T-helper 2 cell (primary cell): ENCODE results near the gene SHTN1.

ENCODE experiments used
- DNase-seq, 5 experiments: peaks; one replicate each; pipeline versions ENCODE4 v3.0.0 to v3.0.0-alpha.2; 2012 to 2022
- total RNA-seq, 2 donors: gene quantifications; one replicate each; lab custom pipeline; 2026; lab: John Stamatoyannopoulos, UW

Gene SHTN1, protein sequence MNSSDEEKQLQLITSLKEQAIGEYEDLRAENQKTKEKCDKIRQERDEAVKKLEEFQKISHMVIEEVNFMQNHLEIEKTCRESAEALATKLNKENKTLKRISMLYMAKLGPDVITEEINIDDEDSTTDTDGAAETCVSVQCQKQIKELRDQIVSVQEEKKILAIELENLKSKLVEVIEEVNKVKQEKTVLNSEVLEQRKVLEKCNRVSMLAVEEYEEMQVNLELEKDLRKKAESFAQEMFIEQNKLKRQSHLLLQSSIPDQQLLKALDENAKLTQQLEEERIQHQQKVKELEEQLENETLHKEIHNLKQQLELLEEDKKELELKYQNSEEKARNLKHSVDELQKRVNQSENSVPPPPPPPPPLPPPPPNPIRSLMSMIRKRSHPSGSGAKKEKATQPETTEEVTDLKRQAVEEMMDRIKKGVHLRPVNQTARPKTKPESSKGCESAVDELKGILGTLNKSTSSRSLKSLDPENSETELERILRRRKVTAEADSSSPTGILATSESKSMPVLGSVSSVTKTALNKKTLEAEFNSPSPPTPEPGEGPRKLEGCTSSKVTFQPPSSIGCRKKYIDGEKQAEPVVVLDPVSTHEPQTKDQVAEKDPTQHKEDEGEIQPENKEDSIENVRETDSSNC
- total RNA-seq: 0.94 to 2.2 reads per million in 2 donors

DNA sequence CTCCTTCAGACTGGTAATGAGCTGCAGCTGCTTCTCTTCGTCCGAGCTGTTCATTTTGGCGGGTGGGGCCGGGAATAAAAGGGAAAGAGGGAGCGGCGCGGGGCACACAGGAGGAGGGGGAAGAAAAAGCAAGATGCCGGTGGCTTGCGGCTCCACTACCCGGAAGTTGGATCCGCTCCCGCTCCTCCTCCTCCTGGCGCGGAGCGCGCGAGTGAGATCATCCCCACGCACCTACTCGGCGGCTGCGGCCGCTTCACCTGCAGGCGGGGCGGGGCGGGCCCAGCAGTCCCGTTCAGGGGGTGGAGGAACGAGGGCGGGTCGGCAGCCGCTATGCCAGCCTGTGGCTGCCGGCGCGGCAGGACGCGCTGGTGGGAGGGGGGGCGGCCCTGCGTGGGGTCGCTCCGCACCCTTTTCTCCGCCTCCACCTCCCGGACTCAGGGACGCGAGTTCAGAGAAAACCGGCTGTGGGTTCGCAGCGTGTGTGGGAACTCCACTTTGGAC, at the start of gene SHTN1:
SHTN1 (minus strand) TSS at position 162 of the 501 bp plus-strand sequence; CDS start at position 54, 108 bp downstream.
- DNase-seq: peak in 3 of 5 experiments; percentile 10 to 30 (median 19)

DNA sequence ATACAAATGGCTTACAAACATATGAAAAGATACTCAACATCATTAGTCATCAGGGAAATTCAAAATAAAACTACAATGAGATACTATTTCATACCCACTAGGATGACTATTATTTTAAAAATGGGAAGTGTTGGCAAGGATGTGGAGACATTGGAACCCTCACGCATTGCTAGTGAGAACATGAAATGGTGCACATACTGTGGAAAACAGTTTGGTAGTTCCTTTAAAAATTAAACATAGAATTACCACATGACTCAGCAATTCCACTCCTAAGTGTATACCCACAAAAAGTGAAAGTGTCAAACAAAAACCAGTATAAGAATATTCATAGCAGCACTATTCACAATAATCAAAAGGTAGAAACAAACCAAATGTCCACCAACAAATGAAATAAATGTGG, 48.5 kb upstream of the SHTN1 start:
- DNase-seq: no peak

DNA sequence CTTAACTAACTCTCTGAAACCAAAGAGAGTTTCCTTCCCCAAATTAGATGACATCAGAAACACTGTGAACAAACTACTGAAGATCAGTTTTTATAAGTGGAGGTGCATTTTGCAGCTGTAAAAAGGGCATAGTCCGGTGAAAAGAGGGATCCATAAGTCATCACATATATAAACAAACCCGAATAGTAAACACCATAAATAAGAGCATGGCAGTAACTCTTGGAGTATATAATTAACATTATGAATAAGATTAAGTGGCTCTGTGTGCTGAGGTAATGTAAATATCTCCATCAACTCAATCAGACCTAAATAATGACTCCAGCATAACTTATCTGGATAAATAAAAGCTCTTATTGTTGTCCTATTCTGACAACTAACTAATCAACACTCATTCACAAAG, 43.0 kb upstream of the SHTN1 start:
- no peak for DNase-seq

DNA sequence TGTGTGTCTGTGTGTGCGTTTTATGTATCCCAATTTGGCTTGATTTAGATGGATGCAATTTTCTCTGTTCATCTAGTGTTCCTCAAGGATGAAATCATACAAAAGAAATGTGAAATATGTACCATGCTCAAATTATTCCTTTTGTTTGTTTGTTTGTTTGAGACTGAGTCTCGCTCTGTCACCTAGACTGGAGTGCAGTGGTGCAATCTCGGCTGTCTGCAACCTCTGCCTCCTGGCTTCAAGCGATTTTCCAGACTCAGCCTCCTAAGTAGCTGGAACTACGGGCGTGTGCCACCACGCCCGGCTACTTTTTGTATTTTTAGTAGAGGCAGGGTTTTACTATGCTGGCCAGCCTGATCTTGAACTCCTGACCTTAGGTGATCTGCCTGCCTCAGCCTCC, 11.3 kb upstream of the SHTN1 start:
- no peak for DNase-seq

DNA sequence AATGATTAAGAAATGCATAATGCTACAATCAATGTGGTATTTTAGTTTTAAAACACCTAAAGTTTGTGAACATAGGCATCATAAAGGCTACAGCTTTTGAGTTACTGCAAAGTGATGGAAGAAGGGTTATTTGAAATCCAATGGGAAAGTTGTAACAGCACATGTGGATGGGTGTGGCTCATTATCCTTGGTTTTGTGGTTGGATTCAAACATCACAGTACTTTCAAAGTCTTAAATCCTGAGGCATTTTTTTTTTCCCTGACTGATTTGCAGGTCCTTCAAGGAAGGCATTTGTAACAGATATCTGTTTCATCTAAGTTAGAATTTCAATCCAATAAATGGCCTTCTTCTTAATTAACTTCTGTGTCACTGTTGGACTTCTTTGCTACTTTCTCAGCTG, 9.8 kb upstream of the SHTN1 start:
- DNase-seq: no peak

DNA sequence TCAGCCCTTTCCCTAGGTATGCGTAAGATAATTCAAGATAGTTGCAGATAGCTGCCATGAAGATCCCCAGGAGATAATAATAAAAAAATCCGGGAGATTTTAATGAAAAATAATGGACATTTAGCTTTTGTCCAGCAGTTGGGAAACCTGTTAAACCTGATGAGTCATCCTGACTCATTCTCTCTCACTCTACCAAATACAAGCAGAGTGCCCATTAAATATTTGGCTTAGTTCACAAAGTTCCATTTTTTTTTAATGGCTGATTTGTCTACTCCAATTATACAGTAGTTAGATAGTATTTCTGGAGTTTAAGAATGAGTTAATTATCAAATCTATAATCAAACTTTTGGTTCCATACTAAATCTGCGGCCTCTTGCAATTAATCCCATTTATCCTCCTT, 2.1 kb upstream of the SHTN1 start:
- no peak for DNase-seq

DNA sequence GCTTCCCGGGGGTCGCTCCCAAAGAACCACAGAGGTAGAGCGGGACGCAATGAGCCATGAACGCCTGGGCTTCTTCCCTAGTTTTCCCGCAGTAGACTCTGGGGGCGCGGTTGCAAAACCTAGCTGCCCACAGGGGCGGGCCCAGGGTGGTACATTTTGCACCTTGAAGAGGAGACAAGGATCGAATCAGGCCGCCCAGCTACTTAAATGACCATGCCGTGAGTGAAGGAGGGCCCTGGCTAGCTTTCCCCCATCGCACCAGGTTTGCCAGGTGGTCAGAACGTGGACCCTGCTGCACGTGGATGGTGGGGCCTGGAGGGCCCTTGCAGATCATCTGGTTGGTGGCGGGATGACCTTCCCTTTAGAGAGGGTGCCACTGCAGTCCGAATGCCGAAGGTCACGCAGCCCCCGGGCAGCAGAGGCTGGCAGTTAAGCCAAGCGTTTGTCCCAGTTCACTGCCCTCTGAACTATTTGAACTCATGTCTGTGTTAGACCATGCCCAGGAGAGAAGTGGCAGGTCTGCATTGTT, 604 bp upstream of the SHTN1 start:
- no peak for DNase-seq

DNA sequence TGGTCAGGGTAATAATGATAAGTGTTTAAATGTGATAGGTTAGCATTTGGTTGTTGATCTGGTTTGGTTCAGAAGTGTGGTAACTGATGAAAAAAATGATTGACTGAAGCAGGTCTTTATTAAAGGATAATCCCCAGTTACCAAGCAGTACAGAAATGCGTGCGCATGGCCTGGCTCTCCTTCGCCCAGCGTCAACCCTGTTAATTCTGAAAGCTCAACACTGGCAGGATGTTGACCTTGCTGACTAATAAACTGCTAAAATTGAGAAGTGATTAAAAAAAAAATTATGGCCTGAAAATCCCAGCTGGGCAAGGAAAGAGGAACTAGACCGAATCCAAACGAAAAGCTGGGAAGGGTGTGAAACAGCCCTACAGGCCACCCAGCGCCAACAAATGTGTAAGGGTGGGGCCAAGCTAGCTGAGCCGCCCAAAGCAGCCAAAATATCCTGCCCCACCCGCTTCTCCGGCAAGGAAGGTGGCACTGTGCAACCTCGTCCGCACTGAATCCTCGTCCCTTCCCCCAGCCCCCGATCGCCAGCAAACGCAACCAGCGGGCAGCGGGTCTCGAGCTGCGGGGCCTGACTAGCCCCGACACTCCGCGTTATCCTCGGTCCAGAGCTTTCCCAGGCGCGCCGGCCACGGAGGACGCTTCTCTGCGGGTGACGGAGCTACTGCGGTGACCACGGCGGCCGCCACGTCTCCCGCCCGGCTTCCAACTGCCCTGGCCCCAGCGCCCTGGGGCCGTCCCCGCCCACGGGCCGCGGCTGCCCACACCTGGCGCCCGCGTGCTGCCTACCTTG, 561 bp downstream of the SHTN1 start:
- DNase-seq: peak in 1 of 5 experiments; percentile 1

DNA sequence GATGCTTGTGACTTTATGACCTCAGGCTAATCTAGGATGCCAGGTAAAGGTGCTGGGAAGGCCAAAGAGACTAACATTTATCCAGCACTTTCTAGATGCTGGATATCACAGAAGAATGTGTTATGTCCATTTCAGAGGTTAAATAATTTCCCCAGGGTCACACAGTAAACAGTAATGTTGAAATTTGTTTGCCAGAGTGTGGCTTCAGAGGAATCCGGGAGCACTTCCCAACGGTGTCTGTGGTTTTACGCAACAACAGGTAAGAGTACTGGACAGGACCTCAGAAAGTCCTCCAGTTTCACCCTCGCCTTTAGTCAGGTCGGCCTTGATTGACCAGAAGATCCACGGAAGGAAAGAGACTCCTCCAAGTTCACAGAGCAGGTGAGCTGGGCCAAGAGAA, 1.7 kb downstream of the SHTN1 start:
- DNase-seq: no peak

DNA sequence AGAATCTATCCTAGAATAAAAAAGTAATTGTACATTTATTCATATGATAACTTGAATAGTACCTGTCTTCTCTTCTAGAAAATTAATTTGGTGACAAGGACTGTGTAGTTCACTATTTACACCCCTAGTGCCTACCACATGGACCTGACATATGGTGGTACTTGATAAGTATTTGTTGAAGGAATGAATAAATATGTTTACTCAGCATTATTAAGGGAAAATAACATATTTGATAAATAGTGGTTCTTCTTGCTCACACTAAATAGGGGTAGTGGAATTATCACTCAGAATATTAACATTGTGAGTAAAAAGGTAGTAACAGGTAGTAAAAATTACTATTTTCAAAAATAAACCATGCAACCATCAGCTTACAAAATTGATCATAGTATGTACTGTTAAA, 2.8 kb downstream of the SHTN1 start:
- no peak for DNase-seq

DNA sequence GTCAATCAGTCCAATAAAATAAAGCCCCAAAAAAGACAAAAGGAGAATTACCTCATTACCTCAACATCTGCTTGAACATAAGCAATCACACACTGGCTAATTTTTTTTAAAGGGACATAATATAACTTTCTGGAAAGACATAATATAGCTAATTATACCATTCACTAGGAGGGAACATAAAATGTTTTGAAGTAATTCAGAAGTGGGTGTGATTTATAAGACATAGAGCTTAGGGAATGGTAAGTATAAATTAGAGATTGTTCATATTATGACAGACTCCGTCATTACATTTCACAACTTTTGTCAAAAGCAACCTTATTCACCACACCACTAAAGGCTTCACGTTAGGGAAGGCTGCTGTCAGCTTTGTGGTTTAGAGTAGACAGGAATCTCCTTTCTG, 3.8 kb downstream of the SHTN1 start:
- no peak for DNase-seq

DNA sequence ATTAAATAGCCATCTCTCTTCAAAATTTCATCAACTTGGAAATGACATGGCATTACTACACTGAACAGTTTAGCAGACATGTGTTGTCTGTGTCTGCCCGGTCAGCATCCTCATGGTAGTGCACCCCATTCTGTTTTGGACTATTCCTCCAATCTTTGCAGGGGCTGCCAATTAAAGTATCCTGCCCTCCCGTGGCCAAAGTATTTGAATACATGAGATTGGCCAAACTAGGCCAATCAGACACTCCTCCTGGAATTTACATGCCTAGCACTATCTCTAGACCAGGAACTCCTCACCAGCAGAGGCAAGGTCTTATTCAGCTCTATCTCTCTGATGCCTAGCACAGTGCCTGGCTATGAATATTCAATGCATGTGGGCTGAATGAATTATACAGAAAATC, 4.4 kb downstream of the SHTN1 start:
- DNase-seq: no peak

DNA sequence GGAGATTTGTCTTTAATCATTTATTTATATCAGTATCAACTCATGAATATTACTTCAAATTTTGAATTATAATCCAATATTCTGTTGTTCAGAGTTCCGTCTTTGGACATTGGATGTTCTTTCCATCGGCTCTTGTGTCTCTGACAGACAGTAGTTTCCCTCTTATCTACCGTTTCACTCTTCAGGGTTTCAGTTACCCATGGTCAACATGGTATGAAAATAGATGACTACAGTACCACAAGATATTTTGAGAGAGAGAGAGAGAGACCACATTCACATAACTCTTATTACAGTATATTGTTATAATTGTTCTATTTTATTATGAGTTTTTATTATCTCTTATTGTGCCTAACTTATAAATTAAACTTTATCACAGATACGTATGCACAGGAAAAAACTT, 6.8 kb downstream of the SHTN1 start:
- DNase-seq: no peak

DNA sequence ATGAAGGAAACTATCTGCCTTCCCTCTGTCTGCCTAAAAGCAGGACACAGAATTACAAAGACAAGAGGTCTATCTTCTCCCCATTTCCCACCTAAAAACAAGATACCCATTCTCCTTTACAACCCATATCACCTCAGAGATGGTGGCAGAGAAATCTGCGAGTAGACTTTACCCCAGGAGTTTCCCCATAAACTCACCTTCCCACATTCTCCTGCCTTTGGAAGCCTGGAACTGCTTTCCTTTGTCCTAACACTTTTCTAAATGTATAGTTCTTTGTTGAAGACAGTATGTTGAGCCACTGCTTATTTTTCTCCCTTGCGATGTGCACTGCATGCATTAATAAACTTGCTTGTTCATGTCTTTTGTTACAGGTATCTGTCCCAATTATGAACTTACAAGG, 8.0 kb downstream of the SHTN1 start:
- no peak for DNase-seq

DNA sequence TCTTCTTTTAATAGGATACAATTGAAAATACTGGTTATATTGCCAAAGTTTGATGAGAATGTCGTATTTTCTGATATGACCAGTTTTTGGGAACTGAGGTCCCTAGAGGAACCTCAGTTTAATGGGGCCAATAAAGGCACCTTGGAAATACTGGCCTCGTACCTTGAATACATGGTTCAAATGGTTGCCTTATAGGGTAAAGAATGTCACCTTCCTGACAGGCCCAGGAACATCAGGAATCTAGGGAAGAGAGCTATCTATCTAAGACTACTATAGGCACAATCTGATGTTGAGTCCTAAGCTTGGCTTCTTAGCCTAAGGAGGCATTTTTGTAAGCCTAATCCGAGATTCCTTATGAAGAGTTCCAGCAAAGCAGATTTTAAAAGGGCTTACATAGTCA, 9.3 kb downstream of the SHTN1 start:
- no peak for DNase-seq

DNA sequence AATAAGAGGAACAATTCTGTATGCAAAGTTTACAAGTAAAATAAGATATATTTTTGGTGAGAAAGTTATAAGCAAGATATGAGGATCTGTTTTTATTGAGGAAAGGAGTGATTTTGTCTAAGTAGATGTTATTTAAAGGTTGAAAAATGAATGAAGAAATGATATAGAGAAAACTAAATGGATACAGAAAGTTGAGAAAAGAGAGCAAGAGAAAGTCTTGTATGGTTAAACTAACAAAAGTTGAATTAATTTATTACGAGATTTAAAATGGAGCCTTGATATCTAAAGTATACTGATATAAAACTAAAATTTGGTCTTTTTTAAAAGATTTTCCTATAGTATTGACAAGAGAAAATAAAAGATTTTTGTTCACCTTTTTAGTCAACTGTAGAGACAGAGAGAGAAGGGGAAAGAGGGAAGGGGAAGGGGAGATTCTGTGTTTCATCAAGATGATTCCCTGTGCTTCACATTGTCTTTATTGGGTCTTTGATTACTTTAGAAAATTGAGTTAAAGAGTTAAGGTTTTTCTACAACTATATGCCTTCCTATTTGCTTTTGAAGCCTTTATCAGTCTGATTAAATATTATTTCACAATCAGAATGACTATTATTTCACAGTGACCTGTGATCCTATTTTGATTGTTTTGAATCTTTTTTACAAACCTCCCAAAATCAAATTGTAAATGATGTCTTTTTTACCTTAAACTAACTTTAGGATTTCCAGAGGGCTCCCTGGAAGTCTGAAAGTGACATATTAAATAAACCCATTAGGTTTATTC, 10.7 kb downstream of the SHTN1 start:
- DNase-seq: no peak

DNA sequence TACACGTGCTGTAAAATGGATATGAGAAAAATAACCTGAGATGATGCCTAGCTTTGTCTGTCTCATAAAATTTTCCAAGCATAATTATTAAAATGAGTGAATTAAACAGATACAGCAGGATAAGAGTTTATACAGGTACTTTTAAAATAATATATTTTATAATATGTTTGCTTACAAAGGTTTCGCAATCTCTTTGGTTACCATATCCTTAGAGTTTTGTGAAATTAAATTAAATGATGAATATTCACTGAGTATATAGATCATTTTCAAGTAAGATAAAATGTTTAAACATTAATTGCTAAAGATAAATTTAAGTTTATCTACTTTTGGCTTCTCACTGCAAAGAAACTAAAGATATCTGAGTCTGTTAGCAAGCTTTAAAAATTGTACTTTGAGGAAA, 11.4 kb downstream of the SHTN1 start:
- DNase-seq: no peak

DNA sequence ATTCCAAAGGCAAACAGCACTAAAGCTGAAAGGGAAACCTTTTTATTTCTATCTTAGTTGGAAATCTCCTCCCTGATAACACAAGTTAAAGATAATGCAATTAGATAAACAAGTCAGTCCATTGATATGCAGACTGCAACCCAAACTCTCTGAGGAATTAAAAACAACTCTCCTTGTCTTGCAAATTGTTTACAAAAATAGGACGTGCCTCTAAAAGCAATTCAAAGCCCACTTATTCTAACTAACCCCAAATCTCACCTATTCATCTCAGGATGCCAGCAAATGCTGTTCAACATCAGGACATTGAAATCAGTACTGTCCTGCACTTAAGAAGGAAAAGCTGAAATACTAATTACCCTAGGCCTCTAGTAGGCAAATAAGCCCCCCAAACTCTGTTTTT, 12.8 kb downstream of the SHTN1 start:
- no peak for DNase-seq

DNA sequence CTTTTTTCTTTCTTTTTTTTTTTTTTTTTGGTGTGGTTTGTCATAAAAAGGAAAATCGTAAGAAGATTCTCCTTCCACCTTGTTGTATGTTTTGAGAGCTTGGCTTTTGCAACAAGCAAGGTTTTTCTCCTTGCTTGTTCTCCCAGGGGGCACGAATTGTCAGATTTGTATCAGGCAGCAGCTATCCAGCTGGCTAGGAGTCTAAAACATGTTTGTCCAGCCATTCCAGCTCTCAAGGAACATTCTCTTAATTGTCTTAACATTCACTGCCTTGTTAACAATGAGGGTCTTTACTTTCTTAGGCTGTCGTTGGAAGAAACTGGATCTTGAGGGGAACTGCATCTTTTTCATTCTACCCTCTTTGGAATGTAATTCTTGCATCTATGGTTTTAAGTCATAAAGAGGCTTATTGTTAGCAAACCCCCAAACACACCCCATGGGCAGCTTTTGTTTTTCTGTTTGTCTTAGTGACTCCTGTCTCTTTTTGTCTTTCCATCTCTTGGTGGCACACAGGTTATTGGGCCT, 14.6 kb downstream of the SHTN1 start:
- no peak for DNase-seq

DNA sequence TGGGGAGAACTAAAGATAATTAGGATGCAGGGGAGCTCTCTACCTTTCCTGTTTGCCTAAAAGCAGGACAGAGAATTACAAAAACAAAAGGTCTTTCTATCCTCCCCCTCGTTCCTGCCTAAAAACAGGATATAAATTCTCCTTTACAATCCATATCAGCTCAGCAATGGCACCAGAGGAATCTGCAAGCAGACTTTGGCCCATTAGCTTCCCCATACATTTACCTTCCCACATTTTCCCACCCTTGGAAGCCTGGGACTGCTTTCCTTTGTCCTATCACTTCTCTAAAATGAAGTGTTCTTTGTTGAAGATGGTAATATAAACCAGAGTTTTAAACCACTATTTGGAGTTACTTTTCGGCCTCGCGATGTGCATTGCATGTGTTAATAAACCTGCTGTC, 15.5 kb downstream of the SHTN1 start:
- no peak for DNase-seq

DNA sequence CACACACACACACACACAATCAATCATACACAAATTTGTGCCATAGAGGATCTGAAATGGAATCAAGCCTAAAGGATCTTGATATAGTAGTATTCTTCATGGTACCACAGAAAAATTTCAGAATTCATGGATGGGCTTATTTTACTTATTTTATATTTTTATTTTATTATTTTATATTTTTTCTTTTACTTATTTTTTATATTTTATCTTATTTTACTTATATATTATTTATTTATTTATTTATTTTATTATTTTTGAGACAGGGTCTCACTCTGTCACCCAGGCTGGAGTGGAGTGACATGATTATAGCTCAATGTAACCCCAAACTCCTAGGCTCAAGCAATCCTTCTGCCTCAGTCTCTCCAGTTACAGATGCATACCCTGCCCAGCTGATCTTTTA, 16.7 kb downstream of the SHTN1 start:
- DNase-seq: no peak

DNA sequence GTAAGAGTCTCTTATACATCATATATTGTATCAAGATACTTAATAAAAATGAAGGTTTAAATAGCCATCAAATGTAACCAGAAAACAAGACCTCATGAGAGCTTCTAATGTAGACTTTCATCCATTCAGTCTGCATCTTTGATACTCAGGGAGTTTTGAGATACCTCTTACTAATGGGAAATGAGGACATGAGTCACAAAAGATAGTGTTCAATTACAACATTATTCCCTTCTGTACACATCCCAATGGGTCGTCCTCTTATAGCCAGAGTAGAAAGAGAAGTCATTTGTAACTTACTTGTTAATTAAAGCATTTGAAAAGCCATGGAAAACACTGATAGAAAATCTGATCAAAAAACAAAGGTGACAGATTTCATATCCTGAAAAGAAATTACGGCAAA, 19.4 kb downstream of the SHTN1 start:
- no peak for DNase-seq
